ENCODE data around the gene IMMP2L. TPM values are rescaled to one million over a fixed set of nuclear protein-coding genes. Genes with fewer than 3 reads are reported as not detected.

Gene IMMP2L
- total RNA-seq, 6 experiments from 2014 or later = 14.2 to 25.3 (median 19.7) TPM

DNA sequence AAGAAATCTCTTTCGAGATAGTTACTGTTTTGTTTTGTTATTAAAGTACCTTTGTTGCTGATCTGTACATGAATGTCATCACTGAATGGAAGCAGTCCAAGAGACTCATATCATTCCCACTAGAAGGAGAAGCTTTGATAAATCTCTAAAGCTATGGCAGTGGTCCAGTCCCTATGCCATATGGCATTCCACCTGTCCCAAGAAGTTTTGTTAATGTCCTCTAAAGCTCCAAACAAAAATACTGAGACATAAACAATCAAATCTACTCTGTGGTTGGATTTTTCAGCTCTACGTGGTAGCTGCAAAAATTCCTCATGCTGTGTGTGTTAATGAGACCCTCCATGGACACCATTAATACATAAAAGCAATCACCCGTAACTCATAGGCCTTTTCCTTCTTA, 377.3 kb downstream of the IMMP2L start:
- WGBS (ENCODE audit: insufficient coverage, low coverage, low lambda C conversion rate, missing lambda C conversion rate) = 100% methylated on average over 3 of the region's 3 CpGs
- Histone ChIP-seq H3K27ac (no peak overlapping the region), H3K36me3 (no peaks in the 10 kb centered on the region), H3K27me3 (no peaks in the 10 kb centered on the region), H3K4me3 (no peak overlapping the region), H3K9me3 (no peaks in the 10 kb centered on the region), H3K4me1 (no peaks in the 10 kb centered on the region)
- no peak for TF ChIP-seq POLR2A (IDR thresholded peaks at IDR 0.05)
- DNase-seq = no peak
- ATAC-seq = no peak
- intact Hi-C loops (cut with DNase I) = no loop called here

DNA sequence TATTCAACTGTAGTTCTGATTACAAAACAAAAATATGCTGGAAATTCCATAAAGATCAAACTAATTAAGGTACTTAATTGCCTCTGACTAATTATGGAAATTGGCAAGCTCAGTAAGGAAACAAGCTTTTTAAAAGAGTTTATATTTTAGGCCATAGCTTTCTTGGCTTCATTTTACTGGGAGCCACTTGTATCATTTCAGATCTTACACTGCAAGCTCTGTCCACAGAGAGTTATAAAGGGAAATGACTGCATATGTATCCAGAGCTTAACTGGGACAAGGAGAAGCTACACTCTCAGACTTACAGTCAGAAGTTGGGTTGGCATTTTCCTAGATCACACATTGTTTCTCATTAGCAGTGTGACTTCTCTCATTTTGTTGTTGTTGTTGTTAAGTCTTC, 379.0 kb downstream of the IMMP2L start:
- TF ChIP-seq CTCF (IDR thresholded peaks at IDR 0.05) (no peak), POLR2A (IDR thresholded peaks at IDR 0.05) (no peak)
- ATAC-seq = no peak
- intact Hi-C loops (cut with DNase I) = no loop called here

GRCh38 chr7:111180338-111180737, 382.0 kb downstream of the IMMP2L start:
- DNase-seq (no peak), ATAC-seq (no peak)
- intact Hi-C loops (cut with DNase I) = no loop called here
- Histone ChIP-seq H3K36me3 (no peaks in the 10 kb centered on the region), H3K4me1 (no peaks in the 10 kb centered on the region), H3K27ac (no peak overlapping the region), H3K4me3 (no peak overlapping the region), H3K9me3 (no peaks in the 10 kb centered on the region), H3K27me3 (no peaks in the 10 kb centered on the region)
- WGBS (ENCODE audit: insufficient coverage, low coverage, low lambda C conversion rate, missing lambda C conversion rate) = 63% methylated on average over 1 of the region's 1 CpG
- TF ChIP-seq CTCF (IDR thresholded peaks at IDR 0.05) (no peak), POLR2A (IDR thresholded peaks at IDR 0.05) (no peak)

More for the DNA sequence above, 379.0 kb downstream of the IMMP2L start:
- Histone ChIP-seq H3K36me3 (no peaks in the 10 kb centered on the region), H3K9me3 (no peaks in the 10 kb centered on the region), H3K4me3 (no peak overlapping the region), H3K27me3 (no peaks in the 10 kb centered on the region), H3K4me1 (no peaks in the 10 kb centered on the region), H3K27ac (no peak overlapping the region)
- DNase-seq = no peak

- Histone ChIP-seq H3K9me3 (no peaks in the 10 kb centered on the region), H3K36me3 (no peaks in the 10 kb centered on the region), H3K27me3 (no peaks in the 10 kb centered on the region), H3K4me1 (no peaks in the 10 kb centered on the region), H3K27ac (no peak overlapping the region), H3K4me3 (no peak overlapping the region)
- ATAC-seq (no peak), DNase-seq (no peak)
- WGBS (ENCODE audit: insufficient coverage, low coverage, low lambda C conversion rate, missing lambda C conversion rate) = 93% methylated on average over 2 of the region's 2 CpGs
- intact Hi-C loops (cut with DNase I) = no loop called here
- TF ChIP-seq POLR2A (IDR thresholded peaks at IDR 0.05) = no peak
- no peak for TF ChIP-seq CTCF (IDR thresholded peaks at IDR 0.05)
Observed at GRCh38 chr7:111175908-111176441, 386.3 kb downstream of the IMMP2L start.

GRCh38 chr7:111174510-111174909, 387.8 kb downstream of the IMMP2L start:
- no peaks in the 10 kb centered on the region for H3K36me3 ChIP-seq
- intact Hi-C loops (cut with DNase I) = no loop called here
- TF ChIP-seq CTCF (IDR thresholded peaks at IDR 0.05) = no peak
- TF ChIP-seq POLR2A (IDR thresholded peaks at IDR 0.05) = no peak

More at GRCh38 chr7:111174510-111174909, 387.8 kb downstream of the IMMP2L start:
- 78% methylated on average over 3 of the region's 3 CpGs for WGBS (ENCODE audit: insufficient coverage, low coverage, low lambda C conversion rate, missing lambda C conversion rate)
- Histone ChIP-seq H3K4me1 (no peaks in the 10 kb centered on the region), H3K4me3 (no peak overlapping the region), H3K27ac (no peak overlapping the region), H3K9me3 (no peaks in the 10 kb centered on the region), H3K27me3 (no peaks in the 10 kb centered on the region)
- DNase-seq (no peak), ATAC-seq (no peak)

Data from right lobe of liver (tissue), 6 donors.